Esophagus squamous epithelium (tissue), 4 donors: ENCODE measurements around the gene SSH2.

ENCODE experiments used
- CTCF ChIP-seq, 6 experiments: fragments of 450-650 bp in 4 of 6; fragments of 200-600 bp in 2 of 6; sonication (generic) in 2 of 6; IDR thresholded peaks; one replicate each; pipeline ENCODE4 v1.5.1; 2016 to 2019; ENCODE audit warnings: antibody characterized with exemption in 6 of 6, mild to moderate bottlenecking in 4 of 6, moderate library complexity in 4 of 6
- POLR2A ChIP-seq, 4 donors: fragments of 450-650 bp; IDR thresholded peaks; one replicate each; pipeline ENCODE4 v1.6.1; 2017; ENCODE audit warnings: antibody characterized with exemption in 4 of 4, mild to moderate bottlenecking in 4 of 4, moderate library complexity in 3 of 4

- TF ChIP-seq CTCF (IDR thresholded peaks at IDR 0.05) (no peak), POLR2A (IDR thresholded peaks at IDR 0.05) (no peak)
These were observed 212.2 kb downstream of the SSH2 start for GRCh38 chr17:29717817-29718216.
